Subcutaneous abdominal adipose tissue (tissue), 5 donors: ENCODE measurements around the gene GPR42.

Experiments
- H3K27ac ChIP-seq: one replicate; pipeline ENCODE4 v1.7.0; 2013; ENCODE audit warnings: low read depth, mild to moderate bottlenecking, inconsistent platforms, low read length, moderate library complexity
- H3K27me3 ChIP-seq, 5 donors: one replicate each; pipeline ENCODE4 v1.7.0; 2013; ENCODE audit warnings: low read length in 5 of 5, inconsistent platforms in 1 of 5; ENCODE audit not compliant: control insufficient read depth in 5 of 5, insufficient read depth in 4 of 5
- H3K36me3 ChIP-seq, 5 donors: one replicate each; pipeline ENCODE4 v1.7.0; 2013; ENCODE audit warnings: low read length in 5 of 5; ENCODE audit not compliant: control insufficient read depth in 5 of 5, insufficient read depth in 5 of 5
- H3K4me1 ChIP-seq, 5 donors: one replicate each; pipeline ENCODE4 v1.7.0; 2013; ENCODE audit warnings: low read length in 5 of 5, mild to moderate bottlenecking in 3 of 5, moderate library complexity in 1 of 5; ENCODE audit not compliant: control insufficient read depth in 5 of 5, insufficient read depth in 5 of 5
- H3K4me3 ChIP-seq, 5 donors: one replicate each; pipeline ENCODE4 v1.7.0; 2013; ENCODE audit warnings: low read length in 5 of 5, low read depth in 1 of 5
- H3K9ac ChIP-seq, 5 donors: one replicate each; pipeline ENCODE4 v1.7.0; 2013; ENCODE audit warnings: low read length in 5 of 5, mild to moderate bottlenecking in 4 of 5, moderate library complexity in 3 of 5
- H3K9me3 ChIP-seq, 5 donors: one replicate each; pipeline ENCODE4 v1.7.0; 2013; ENCODE audit warnings: low read length in 5 of 5; ENCODE audit not compliant: control insufficient read depth in 5 of 5
- donor health status: healthy.
- donor health status: healthy.
- donor health status: healthy.
- donor health status: healthy.
- donor health status: healthy.

Gene GPR42

DNA sequence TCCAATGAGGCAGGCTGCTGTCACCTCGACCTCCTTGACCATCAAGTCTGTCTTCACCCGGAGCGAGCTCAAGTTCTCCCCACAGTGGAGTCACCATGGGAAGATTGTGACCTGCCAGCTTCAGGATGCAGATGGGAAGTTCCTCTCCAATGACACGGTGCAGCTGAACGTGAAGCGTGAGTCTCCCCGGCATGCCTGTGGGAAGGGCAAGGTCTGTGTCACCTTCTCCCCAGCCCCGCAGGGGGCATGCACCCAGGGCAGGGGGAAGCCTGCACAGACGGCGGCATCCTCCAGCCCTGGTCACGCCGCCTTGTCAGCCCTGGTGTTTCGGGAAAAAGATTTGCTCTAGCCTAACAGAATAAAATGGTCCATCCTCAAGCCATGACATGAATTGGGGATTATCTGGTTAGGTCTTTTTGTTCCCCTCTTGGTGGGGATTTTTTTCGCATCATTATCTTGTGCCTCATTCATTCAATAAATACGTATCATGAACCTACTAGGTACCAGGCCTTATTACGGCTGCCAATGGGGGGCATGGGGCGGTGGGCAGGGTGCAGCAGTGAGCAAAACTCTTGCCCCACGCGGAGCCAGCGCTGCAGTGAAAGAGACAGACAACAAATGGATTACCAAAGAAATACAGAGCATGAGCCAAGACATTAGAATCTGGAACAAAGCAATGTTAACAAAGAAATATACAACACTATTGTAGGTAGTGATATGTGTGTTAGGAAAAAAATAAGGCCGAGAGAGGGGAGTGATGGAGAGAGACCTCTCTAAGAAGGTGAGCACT lies 34.5 kb upstream of the GPR42 start:
- H3K27me3 ChIP-seq = peaks cover 3 to 18% (median 11%) of the 10 kb centered on the region in 5 donors
- H3K36me3 ChIP-seq = no peaks in the 10 kb centered on the region
- no peak overlapping the region for H3K27ac ChIP-seq
- H3K9ac ChIP-seq = no peak overlapping the region
- peaks cover 0 to 1% (median 0%) of the 10 kb centered on the region in 5 donors for H3K4me1 ChIP-seq
- H3K9me3 ChIP-seq = no peaks in the 10 kb centered on the region
- H3K4me3 ChIP-seq = no peak overlapping the region

GRCh38 chr19:35337097-35337983 lies 33.5 kb upstream of the GPR42 start:
- H3K4me1 ChIP-seq = peaks cover 0 to 1% (median 0%) of the 10 kb centered on the region in 5 donors
- H3K27ac ChIP-seq = no peak overlapping the region
- no peak overlapping the region for H3K9ac ChIP-seq
- H3K9me3 ChIP-seq = no peaks in the 10 kb centered on the region
- H3K4me3 ChIP-seq = no peak overlapping the region
- no peaks in the 10 kb centered on the region for H3K36me3 ChIP-seq
- peaks cover 0 to 14% (median 11%) of the 10 kb centered on the region in 5 donors for H3K27me3 ChIP-seq

DNA sequence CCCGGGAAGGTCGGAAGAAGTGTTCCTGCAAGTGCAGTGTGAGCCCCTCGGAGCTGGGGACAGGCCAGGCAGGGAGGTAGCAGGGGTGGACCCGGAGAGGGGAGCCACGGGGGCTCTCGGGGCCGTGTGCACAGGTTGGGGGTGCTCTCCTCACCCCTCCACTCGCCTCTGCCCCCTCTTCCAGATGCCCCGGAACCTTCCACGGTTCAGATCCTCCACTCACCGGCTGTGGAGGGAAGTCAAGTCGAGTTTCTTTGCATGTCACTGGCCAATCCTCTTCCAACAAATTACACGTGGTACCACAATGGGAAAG lies 32.9 kb upstream of the GPR42 start:
- Histone ChIP-seq H3K9me3 (no peaks in the 10 kb centered on the region), H3K4me1 (peaks cover 0 to 1% (median 0%) of the 10 kb centered on the region in 5 donors), H3K36me3 (no peaks in the 10 kb centered on the region), H3K27ac (no peak overlapping the region), H3K9ac (no peak overlapping the region), H3K4me3 (no peak overlapping the region), H3K27me3 (peaks cover 0 to 11% (median 6%) of the 10 kb centered on the region in 5 donors)

DNA sequence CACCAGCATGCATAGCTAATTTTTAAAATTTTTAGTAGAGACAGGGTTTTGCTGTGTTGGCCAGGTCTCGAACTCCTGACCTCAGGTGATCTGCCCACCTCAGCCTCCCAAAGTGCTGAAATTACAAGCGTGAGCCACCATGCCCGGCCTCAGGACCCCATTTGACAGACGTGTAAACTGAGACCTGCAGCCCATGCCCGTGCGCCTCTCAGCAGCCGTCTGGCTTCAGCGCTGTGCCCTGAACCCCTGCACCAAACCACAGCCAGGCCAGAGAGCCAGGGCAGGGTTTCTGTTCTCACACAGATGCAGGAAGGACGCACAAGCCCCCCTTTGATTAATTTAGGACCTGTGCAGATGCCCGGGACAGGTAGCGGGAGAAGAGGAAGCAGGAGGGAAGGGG lies 30.4 kb upstream of the GPR42 start:
- Histone ChIP-seq H3K36me3 (no peaks in the 10 kb centered on the region), H3K4me1 (peaks cover 0 to 1% (median 0%) of the 10 kb centered on the region in 5 donors), H3K9ac (no peak overlapping the region), H3K27ac (no peak overlapping the region), H3K9me3 (no peaks in the 10 kb centered on the region), H3K4me3 (no peak overlapping the region), H3K27me3 (peaks cover 0 to 3% (median under 1%) of the 10 kb centered on the region in 5 donors)

DNA sequence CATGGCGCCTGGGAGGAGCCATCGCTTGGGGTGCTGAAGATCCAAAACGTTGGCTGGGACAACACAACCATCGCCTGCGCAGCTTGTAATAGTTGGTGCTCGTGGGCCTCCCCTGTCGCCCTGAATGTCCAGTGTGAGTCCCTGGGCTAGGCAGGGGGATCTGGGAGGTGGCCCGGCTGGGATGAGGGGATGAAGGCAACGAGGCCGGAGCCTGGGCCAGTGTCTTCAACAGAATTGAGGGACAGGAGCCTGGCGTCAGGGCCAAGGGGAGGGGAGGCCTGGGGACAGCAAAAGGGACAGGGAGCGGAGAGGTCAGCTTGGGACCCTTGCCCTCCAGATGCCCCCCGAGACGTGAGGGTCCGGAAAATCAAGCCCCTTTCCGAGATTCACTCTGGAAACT lies 29.9 kb upstream of the GPR42 start:
- Histone ChIP-seq H3K9ac (no peak overlapping the region), H3K4me3 (no peak overlapping the region), H3K9me3 (no peaks in the 10 kb centered on the region), H3K27me3 (peaks cover 0 to 7% (median 3%) of the 10 kb centered on the region in 5 donors), H3K36me3 (no peaks in the 10 kb centered on the region), H3K4me1 (peaks cover 0 to 1% (median 0%) of the 10 kb centered on the region in 5 donors), H3K27ac (no peak overlapping the region)

- no peaks in the 10 kb centered on the region for H3K36me3 ChIP-seq
Observed at GRCh38 chr19:35341565-35342225, 29.2 kb upstream of the GPR42 start.

GRCh38 chr19:35342430-35342829 lies 28.4 kb upstream of the GPR42 start:
- H3K9ac ChIP-seq = no peak overlapping the region
- H3K4me3 ChIP-seq = no peak overlapping the region
- H3K9me3 ChIP-seq = no peaks in the 10 kb centered on the region
- H3K4me1 ChIP-seq = peaks cover 0 to 15% (median 0%) of the 10 kb centered on the region in 5 donors
- H3K27me3 ChIP-seq = peaks cover 0 to 8% (median 3%) of the 10 kb centered on the region in 5 donors
- no peak overlapping the region for H3K27ac ChIP-seq
- no peaks in the 10 kb centered on the region for H3K36me3 ChIP-seq

More at GRCh38 chr19:35341565-35342225, 29.2 kb upstream of the GPR42 start:
- peaks cover 0 to 8% (median 3%) of the 10 kb centered on the region in 5 donors for H3K27me3 ChIP-seq
- H3K4me1 ChIP-seq = peaks cover 0 to 7% (median 0%) of the 10 kb centered on the region in 5 donors
- no peak overlapping the region for H3K9ac ChIP-seq
- H3K4me3 ChIP-seq = no peak overlapping the region
- H3K27ac ChIP-seq = no peak overlapping the region
- no peaks in the 10 kb centered on the region for H3K9me3 ChIP-seq

GRCh38 chr19:35344511-35345031 lies 26.3 kb upstream of the GPR42 start:
- no peak overlapping the region for H3K27ac ChIP-seq
- peaks cover 0 to 14% (median 0%) of the 10 kb centered on the region in 5 donors for H3K27me3 ChIP-seq
- H3K4me1 ChIP-seq = peaks cover 0 to 23% (median 0%) of the 10 kb centered on the region in 5 donors
- no peaks in the 10 kb centered on the region for H3K36me3 ChIP-seq
- H3K9me3 ChIP-seq = no peaks in the 10 kb centered on the region
- no peak overlapping the region for H3K4me3 ChIP-seq
- no peak overlapping the region for H3K9ac ChIP-seq

- Histone ChIP-seq H3K4me3 (no peak overlapping the region), H3K27ac (no peak overlapping the region), H3K36me3 (no peaks in the 10 kb centered on the region), H3K27me3 (peaks cover 0 to 17% (median 0%) of the 10 kb centered on the region in 5 donors), H3K9ac (no peak overlapping the region), H3K4me1 (peaks cover 0 to 23% (median 0%) of the 10 kb centered on the region in 5 donors), H3K9me3 (no peaks in the 10 kb centered on the region)
Observed at GRCh38 chr19:35345671-35346111, 25.2 kb upstream of the GPR42 start.
